Smooth muscle cell of the brain vasculature (primary cell): Measurements from ENCODE around the gene SARS1.
A peak's percentile ranks its signal among the peaks of the same experiment; 100 is the strongest.
"Not testable (repeated sequence)": the region's sequence is repeated elsewhere in the genome, so short reads cannot be mapped to it uniquely, and the experiment has no call there.

ENCODE experiments used
- DNase-seq: peaks from one replicate; pipeline ENCODE4 v3.0.0-alpha.2; 2012; ENCODE audit warnings: low read depth, low spot score

The SARS1 gene

GRCh38 chr1:109274533-109275476 lies 61.1 kb downstream of the SARS1 start:
- DNase-seq: no peak

- DNase-seq: no peak
Observed at GRCh38 chr1:109275706-109276345, 62.1 kb downstream of the SARS1 start.

- no peak for DNase-seq
Observed at GRCh38 chr1:109277434-109278204, 63.9 kb downstream of the SARS1 start.

- no peak for DNase-seq
Observed at GRCh38 chr1:109279615-109280278, 66.0 kb downstream of the SARS1 start.

- DNase-seq: no peak
Observed at GRCh38 chr1:109280862-109281261, 67.1 kb downstream of the SARS1 start.

GRCh38 chr1:109281680-109282496 lies 68.2 kb downstream of the SARS1 start:
- DNase-seq: no peak

GRCh38 chr1:109282497-109282951 lies 68.8 kb downstream of the SARS1 start:
- DNase-seq: no peak

GRCh38 chr1:109282952-109283747 lies 69.4 kb downstream of the SARS1 start, which contains the start of gene PSRC1:
PSRC1 (minus strand) TSS chr1:109283145.
- peak; percentile 91 for DNase-seq

- no peak for DNase-seq
Observed at GRCh38 chr1:109283748-109284600, 70.3 kb downstream of the SARS1 start.

GRCh38 chr1:109286762-109287161 lies 73.0 kb downstream of the SARS1 start:
- not testable (repeated sequence) for DNase-seq
